T-helper 9 cell (primary cell): ENCODE data around the gene RNF183.
"Not testable (repeated sequence)": the region's sequence is repeated elsewhere in the genome, so short reads cannot be mapped to it uniquely, and the experiment has no call there.

ENCODE experiments used
- DNase-seq: peaks from one replicate; pipeline ENCODE4 v3.0.0-alpha.2; 2020

RNF183 gene

GRCh38 chr9:113315231-113315630, 12.1 kb upstream of the RNF183 start:
- no peak for DNase-seq

GRCh38 chr9:113313261-113313660, 10.1 kb upstream of the RNF183 start:
- no peak for DNase-seq

GRCh38 chr9:113311961-113312360, 8.8 kb upstream of the RNF183 start:
- DNase-seq: no peak

- DNase-seq: no peak
Measured at GRCh38 chr9:113310538-113310937, 7.4 kb upstream of the RNF183 start.

GRCh38 chr9:113309204-113309813, 6.1 kb upstream of the RNF183 start:
- no peak for DNase-seq

GRCh38 chr9:113307396-113307975, 4.3 kb upstream of the RNF183 start:
- DNase-seq: no peak

- no peak for DNase-seq
Measured at GRCh38 chr9:113306566-113306965, 3.4 kb upstream of the RNF183 start.

- no peak for DNase-seq
Measured at GRCh38 chr9:113301548-113301947, 1.6 kb downstream of the RNF183 start.

GRCh38 chr9:113299800-113300292, 3.3 kb downstream of the RNF183 start:
- DNase-seq: no peak

GRCh38 chr9:113298924-113299770, 4.0 kb downstream of the RNF183 start:
- DNase-seq: no peak

GRCh38 chr9:113298311-113298710, 4.9 kb downstream of the RNF183 start:
- no peak for DNase-seq

- DNase-seq: no peak
Measured at GRCh38 chr9:113296796-113297558, 6.2 kb downstream of the RNF183 start.

- not testable (repeated sequence) for DNase-seq
Measured at GRCh38 chr9:113296247-113296646, 6.9 kb downstream of the RNF183 start.

GRCh38 chr9:113293285-113293878, 9.8 kb downstream of the RNF183 start:
- no peak for DNase-seq

- DNase-seq: no peak
Measured at GRCh38 chr9:113290052-113290607, 13.0 kb downstream of the RNF183 start.

- DNase-seq: no peak
Measured at GRCh38 chr9:113289091-113289490, 14.1 kb downstream of the RNF183 start.

- no peak for DNase-seq
Measured at GRCh38 chr9:113281356-113281755, 21.8 kb downstream of the RNF183 start.

- DNase-seq: no peak
Measured at GRCh38 chr9:113278840-113279239, 24.3 kb downstream of the RNF183 start.

- peak; percentile 94 for DNase-seq
Measured at GRCh38 chr9:113275157-113276131, 27.7 kb downstream of the RNF183 start, which contains the start of the genes CDC26 and PRPF4. TSS of gene CDC26 (minus strand) at chr9:113275572. CDS start at chr9:113272507, 3,065 bp downstream. TSS of gene PRPF4 (plus strand) at chr9:113275658. CDS start at chr9:113275744, 86 bp downstream.

GRCh38 chr9:113274474-113275156, 28.6 kb downstream of the RNF183 start:
- no peak for DNase-seq
